ENCODE measurements around the gene SH3BP4.
A peak's percentile ranks its signal among the peaks of the same experiment; 100 is the strongest.

The SH3BP4 gene

DNA sequence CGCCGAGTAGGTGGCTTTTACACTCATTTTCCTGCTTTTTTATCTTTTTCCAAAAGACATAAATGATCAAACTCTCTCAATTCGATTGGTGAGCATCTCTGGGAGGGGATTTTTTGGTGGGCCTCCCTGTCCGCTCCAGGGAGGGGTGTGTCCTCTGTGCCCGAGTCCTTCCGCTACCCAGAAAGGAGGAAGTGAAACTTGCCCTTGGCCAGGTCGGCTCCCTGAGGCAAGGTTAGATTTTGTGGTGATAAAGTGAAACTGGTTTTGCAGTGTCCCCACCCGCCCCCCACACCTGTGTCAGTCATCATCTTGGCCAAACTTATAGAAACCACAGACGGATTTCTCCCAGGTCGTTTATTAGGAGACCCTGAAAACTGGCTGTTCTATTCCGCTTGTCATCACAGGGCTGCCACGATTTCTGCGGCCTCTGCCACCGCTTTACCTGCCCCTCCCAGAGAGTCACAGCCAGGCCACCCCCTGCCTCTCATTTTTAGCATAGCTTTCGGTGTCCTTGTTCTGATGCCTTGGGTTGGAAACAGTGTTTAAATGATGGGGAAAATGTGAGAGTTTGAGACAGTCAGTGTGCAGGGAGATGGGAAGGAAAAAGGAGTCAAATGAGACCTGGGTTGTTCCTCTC is 93.6 kb downstream of the SH3BP4 start:
- Histone ChIP-seq H3K4me3 (ENCODE audit: low read depth in 1 of 5, low read length in 5 of 5) (no peak overlapping the region), H3K4me1 (ENCODE audit: control insufficient read depth in 5 of 5, insufficient read depth in 5 of 5, low read length in 5 of 5) (peaks cover 0 to 11% (median 0%) of the 10 kb centered on the region in 5 donors), H3K36me3 (ENCODE audit: control insufficient read depth in 5 of 5, insufficient read depth in 5 of 5, low read length in 5 of 5) (peaks cover 0 to 56% (median 33%) of the 10 kb centered on the region in 5 donors), H3K27ac (ENCODE audit: low read depth, low read length) (no peak overlapping the region), H3K9ac (ENCODE audit: low read length in 5 of 5) (no peak overlapping the region), H3K9me3 (ENCODE audit: control insufficient read depth in 5 of 5, low read length in 5 of 5) (no peaks in the 10 kb centered on the region), H3K27me3 (ENCODE audit: control insufficient read depth in 5 of 5, insufficient read depth in 4 of 5, low read length in 5 of 5) (no peaks in the 10 kb centered on the region)

DNA sequence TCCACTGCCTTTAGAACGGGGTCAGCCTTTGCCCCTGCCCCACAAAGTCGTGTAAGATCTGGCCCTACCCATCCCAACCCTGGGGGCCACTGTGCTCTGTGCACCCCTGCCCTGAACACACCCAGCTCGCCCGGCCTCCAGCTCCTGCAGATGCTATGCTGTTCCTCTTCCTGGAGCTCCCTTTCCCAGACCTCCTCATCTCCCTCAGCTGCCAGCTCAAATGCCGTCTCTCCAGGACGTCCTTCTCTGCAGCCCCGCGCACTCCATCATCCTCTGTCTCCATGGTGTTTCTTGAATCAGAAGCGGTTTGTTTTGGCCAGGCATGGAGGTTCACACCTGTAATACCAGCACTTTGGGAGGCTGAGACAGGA is 94.1 kb downstream of the SH3BP4 start:
- Histone ChIP-seq H3K27ac (ENCODE audit: low read depth, low read length) (no peak overlapping the region), H3K4me1 (ENCODE audit: control insufficient read depth in 5 of 5, insufficient read depth in 5 of 5, low read length in 5 of 5) (peaks cover 0 to 16% (median 4%) of the 10 kb centered on the region in 5 donors), H3K9me3 (ENCODE audit: control insufficient read depth in 5 of 5, low read length in 5 of 5) (no peaks in the 10 kb centered on the region), H3K4me3 (ENCODE audit: low read depth in 1 of 5, low read length in 5 of 5) (no peak overlapping the region), H3K27me3 (ENCODE audit: control insufficient read depth in 5 of 5, insufficient read depth in 4 of 5, low read length in 5 of 5) (no peaks in the 10 kb centered on the region), H3K9ac (ENCODE audit: low read length in 5 of 5) (no peak overlapping the region), H3K36me3 (ENCODE audit: control insufficient read depth in 5 of 5, insufficient read depth in 5 of 5, low read length in 5 of 5) (peaks cover 0 to 51% (median 28%) of the 10 kb centered on the region in 5 donors)

DNA sequence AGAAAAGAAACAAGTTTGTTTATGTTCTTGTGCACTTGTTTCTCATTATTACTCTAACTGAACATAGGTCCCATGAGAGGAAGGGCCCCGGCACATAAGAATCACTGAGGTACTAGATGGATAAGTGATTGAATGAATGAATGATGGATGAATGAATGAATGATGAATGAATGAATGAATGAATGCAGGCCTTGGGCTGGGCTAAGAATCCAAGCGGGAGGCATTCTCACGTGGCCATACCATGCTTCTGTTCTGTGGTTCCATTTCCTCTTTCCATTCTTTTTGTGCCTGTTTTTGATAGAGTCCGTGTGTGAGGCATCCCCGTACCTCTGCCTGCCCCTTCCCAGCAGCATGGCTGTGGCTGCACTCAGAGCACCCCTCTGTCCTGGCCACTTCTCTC is 94.8 kb downstream of the SH3BP4 start:
- no peak overlapping the region for H3K27ac ChIP-seq (ENCODE audit: low read depth, low read length)
- H3K9ac ChIP-seq (ENCODE audit: low read length in 5 of 5) = no peak overlapping the region
- H3K27me3 ChIP-seq (ENCODE audit: control insufficient read depth in 5 of 5, insufficient read depth in 4 of 5, low read length in 5 of 5) = no peaks in the 10 kb centered on the region
- no peak overlapping the region for H3K4me3 ChIP-seq (ENCODE audit: low read depth in 1 of 5, low read length in 5 of 5)
- H3K4me1 ChIP-seq (ENCODE audit: control insufficient read depth in 5 of 5, insufficient read depth in 5 of 5, low read length in 5 of 5) = peaks cover 6 to 22% (median 10%) of the 10 kb centered on the region in 5 donors
- no peaks in the 10 kb centered on the region for H3K9me3 ChIP-seq (ENCODE audit: control insufficient read depth in 5 of 5, low read length in 5 of 5)
- peaks cover 0 to 44% (median 22%) of the 10 kb centered on the region in 5 donors for H3K36me3 ChIP-seq (ENCODE audit: control insufficient read depth in 5 of 5, insufficient read depth in 5 of 5, low read length in 5 of 5)

DNA sequence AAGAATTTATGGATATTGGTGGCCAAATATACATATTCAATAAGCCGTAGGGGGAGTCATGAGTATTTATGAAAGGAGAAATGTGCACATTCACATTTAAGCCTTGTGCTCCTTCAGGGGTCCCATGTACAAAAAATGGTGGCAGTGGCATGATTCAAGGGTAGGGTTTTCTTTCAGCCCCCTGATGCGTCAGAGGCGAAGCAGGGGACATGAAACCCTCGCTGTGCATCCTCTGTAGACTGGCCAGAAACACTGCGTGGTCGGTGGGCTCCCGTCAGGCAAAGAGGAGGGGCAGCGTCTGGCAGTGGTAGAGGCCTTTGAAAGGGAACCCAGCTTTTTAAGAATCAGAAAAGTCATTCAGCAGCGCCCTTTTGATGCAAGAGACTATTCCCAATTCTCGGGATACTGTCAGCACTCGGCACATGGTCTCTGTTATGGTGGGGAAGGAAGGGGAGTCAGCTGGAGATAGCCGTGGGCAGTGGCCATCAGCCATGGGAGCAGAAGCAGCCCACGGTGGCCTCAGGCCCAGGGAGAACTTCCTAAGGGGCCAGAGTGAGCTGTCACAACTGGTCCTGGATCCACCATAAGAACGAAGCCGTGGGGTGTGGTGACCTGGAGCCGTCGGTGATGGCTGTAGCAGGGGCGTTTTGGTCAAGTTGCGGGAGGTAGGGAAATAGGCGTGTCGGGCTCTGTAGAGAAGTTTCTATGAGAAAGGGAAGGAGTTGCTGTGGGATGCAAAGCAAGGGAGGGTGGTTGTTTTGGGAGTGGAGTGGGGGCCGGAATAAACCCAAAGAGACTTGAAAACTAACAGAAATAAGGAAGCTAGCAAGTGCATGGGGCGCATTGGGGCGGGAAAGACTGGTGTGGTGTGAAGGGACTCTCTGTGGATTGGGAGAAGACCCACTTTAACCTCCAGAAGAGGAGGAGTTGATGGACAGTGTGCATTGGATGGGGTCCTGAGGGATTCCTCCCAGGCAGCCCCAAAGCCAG is 95.6 kb downstream of the SH3BP4 start:
- peaks cover 6 to 27% (median 13%) of the 10 kb centered on the region in 5 donors for H3K4me1 ChIP-seq (ENCODE audit: control insufficient read depth in 5 of 5, insufficient read depth in 5 of 5, low read length in 5 of 5)
- H3K27me3 ChIP-seq (ENCODE audit: control insufficient read depth in 5 of 5, insufficient read depth in 4 of 5, low read length in 5 of 5) = no peaks in the 10 kb centered on the region
- H3K27ac ChIP-seq (ENCODE audit: low read depth, low read length) = no peak overlapping the region
- H3K4me3 ChIP-seq (ENCODE audit: low read depth in 1 of 5, low read length in 5 of 5) = no peak overlapping the region
- peaks cover 0 to 38% (median 14%) of the 10 kb centered on the region in 5 donors for H3K36me3 ChIP-seq (ENCODE audit: control insufficient read depth in 5 of 5, insufficient read depth in 5 of 5, low read length in 5 of 5)
- no peaks in the 10 kb centered on the region for H3K9me3 ChIP-seq (ENCODE audit: control insufficient read depth in 5 of 5, low read length in 5 of 5)
- no peak overlapping the region for H3K9ac ChIP-seq (ENCODE audit: low read length in 5 of 5)

DNA sequence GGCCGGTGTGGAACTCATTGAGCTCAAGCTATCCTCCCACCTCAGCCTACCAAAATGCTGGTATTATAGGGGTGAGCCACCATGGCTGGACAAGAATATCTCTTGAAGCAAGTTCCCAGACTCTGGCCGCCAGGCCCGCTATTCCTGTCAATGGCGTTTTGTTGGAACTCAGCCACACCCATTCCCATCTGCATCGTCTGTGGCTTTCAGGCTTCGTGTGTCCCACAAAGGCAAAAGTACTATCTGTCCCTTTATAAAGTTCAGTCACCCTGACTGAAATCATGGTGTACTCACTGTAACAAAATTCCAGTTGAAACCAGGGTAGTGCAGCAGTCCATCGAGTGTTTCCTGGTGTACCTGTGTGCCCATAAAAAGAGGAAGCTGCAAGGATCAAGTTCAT is 96.7 kb downstream of the SH3BP4 start:
- Histone ChIP-seq H3K4me3 (ENCODE audit: low read depth in 1 of 5, low read length in 5 of 5) (no peak overlapping the region), H3K9me3 (ENCODE audit: control insufficient read depth in 5 of 5, low read length in 5 of 5) (no peaks in the 10 kb centered on the region), H3K36me3 (ENCODE audit: control insufficient read depth in 5 of 5, insufficient read depth in 5 of 5, low read length in 5 of 5) (peaks cover 0 to 41% (median 15%) of the 10 kb centered on the region in 5 donors), H3K27me3 (ENCODE audit: control insufficient read depth in 5 of 5, insufficient read depth in 4 of 5, low read length in 5 of 5) (no peaks in the 10 kb centered on the region), H3K27ac (ENCODE audit: low read depth, low read length) (no peak overlapping the region), H3K4me1 (ENCODE audit: control insufficient read depth in 5 of 5, insufficient read depth in 5 of 5, low read length in 5 of 5) (peaks cover 6 to 26% (median 13%) of the 10 kb centered on the region in 5 donors), H3K9ac (ENCODE audit: low read length in 5 of 5) (no peak overlapping the region)

DNA sequence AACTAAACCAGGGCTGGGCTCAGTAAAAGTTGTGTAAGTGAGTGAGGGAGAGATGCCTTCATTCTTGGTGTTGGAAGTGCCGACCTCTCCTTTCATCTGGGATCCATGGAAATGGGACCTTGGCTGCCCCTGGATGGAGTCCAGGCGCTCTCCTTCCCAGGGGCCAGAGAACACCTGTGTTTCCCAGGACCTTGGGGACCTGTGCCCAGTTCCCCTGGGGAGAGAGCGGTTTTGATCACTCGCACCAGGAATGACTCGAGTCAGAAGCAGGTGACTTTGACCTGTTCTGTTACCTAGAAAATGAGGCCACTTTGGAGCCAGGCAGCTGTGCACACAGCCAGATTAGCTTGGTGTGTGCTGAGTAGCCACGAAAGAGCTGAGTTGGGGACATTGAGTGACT is 97.3 kb downstream of the SH3BP4 start:
- Histone ChIP-seq H3K4me3 (ENCODE audit: low read depth in 1 of 5, low read length in 5 of 5) (no peak overlapping the region), H3K9ac (ENCODE audit: low read length in 5 of 5) (no peak overlapping the region), H3K27me3 (ENCODE audit: control insufficient read depth in 5 of 5, insufficient read depth in 4 of 5, low read length in 5 of 5) (no peaks in the 10 kb centered on the region), H3K27ac (ENCODE audit: low read depth, low read length) (no peak overlapping the region), H3K4me1 (ENCODE audit: control insufficient read depth in 5 of 5, insufficient read depth in 5 of 5, low read length in 5 of 5) (peaks cover 6 to 22% (median 13%) of the 10 kb centered on the region in 5 donors), H3K36me3 (ENCODE audit: control insufficient read depth in 5 of 5, insufficient read depth in 5 of 5, low read length in 5 of 5) (peaks cover 0 to 42% (median 20%) of the 10 kb centered on the region in 5 donors), H3K9me3 (ENCODE audit: control insufficient read depth in 5 of 5, low read length in 5 of 5) (no peaks in the 10 kb centered on the region)

DNA sequence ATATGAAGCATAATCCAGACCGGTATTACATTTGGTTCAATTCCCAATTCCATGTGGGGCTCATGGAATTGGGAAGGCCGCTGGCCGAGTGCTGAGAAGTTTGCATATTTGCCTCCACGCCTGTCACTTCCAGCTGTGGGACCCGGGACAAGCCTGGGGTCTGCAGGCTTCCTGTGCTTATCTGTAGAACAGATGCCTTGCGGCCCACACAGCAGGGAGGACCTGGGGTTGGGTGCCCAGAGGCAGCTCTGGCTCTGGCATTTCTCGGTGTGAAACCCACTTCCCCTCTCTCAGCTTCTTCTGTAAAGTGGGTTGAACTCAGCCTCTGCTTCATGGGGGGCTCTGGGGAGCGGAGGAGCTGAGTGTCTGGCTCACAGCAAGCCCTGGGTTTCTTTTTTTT is 97.9 kb downstream of the SH3BP4 start:
- H3K9ac ChIP-seq (ENCODE audit: low read length in 5 of 5) = no peak overlapping the region

DNA sequence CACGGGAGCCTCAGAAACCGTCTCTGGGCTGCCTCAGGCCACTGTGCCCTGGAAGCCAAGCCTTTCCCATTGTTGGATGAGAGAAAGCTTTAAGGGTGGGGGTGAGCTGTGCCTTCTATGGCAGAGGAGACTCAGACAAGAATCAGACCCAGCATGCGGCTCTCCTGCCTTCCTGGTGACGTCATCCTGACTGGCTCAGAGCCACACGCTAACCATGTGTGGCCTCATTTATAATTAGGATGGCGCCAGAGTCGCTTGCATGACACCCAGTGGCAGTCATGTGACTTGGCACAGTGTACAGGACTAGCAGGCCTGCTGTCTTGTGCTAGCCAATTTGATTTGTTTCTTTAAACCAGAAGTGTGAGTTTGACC is 99.1 kb downstream of the SH3BP4 start:
- no peak overlapping the region for H3K9ac ChIP-seq (ENCODE audit: low read length in 5 of 5)
- peak overlapping the region in 3 of 5 donors; percentile 10 to 22 (median 17) for H3K4me3 ChIP-seq (ENCODE audit: low read depth in 1 of 5, low read length in 5 of 5)
- no peak overlapping the region for H3K27ac ChIP-seq (ENCODE audit: low read depth, low read length)
- H3K4me1 ChIP-seq (ENCODE audit: control insufficient read depth in 5 of 5, insufficient read depth in 5 of 5, low read length in 5 of 5) = peaks cover 6 to 18% (median 13%) of the 10 kb centered on the region in 5 donors
- H3K27me3 ChIP-seq (ENCODE audit: control insufficient read depth in 5 of 5, insufficient read depth in 4 of 5, low read length in 5 of 5) = no peaks in the 10 kb centered on the region
- peaks cover 0 to 40% (median 28%) of the 10 kb centered on the region in 5 donors for H3K36me3 ChIP-seq (ENCODE audit: control insufficient read depth in 5 of 5, insufficient read depth in 5 of 5, low read length in 5 of 5)
- H3K9me3 ChIP-seq (ENCODE audit: control insufficient read depth in 5 of 5, low read length in 5 of 5) = no peaks in the 10 kb centered on the region

More for the DNA sequence above, 97.9 kb downstream of the SH3BP4 start:
- Histone ChIP-seq H3K27me3 (ENCODE audit: control insufficient read depth in 5 of 5, insufficient read depth in 4 of 5, low read length in 5 of 5) (no peaks in the 10 kb centered on the region), H3K27ac (ENCODE audit: low read depth, low read length) (no peak overlapping the region), H3K9me3 (ENCODE audit: control insufficient read depth in 5 of 5, low read length in 5 of 5) (no peaks in the 10 kb centered on the region), H3K4me1 (ENCODE audit: control insufficient read depth in 5 of 5, insufficient read depth in 5 of 5, low read length in 5 of 5) (peaks cover 6 to 21% (median 13%) of the 10 kb centered on the region in 5 donors), H3K36me3 (ENCODE audit: control insufficient read depth in 5 of 5, insufficient read depth in 5 of 5, low read length in 5 of 5) (peaks cover 0 to 43% (median 24%) of the 10 kb centered on the region in 5 donors), H3K4me3 (ENCODE audit: low read depth in 1 of 5, low read length in 5 of 5) (no peak overlapping the region)

DNA sequence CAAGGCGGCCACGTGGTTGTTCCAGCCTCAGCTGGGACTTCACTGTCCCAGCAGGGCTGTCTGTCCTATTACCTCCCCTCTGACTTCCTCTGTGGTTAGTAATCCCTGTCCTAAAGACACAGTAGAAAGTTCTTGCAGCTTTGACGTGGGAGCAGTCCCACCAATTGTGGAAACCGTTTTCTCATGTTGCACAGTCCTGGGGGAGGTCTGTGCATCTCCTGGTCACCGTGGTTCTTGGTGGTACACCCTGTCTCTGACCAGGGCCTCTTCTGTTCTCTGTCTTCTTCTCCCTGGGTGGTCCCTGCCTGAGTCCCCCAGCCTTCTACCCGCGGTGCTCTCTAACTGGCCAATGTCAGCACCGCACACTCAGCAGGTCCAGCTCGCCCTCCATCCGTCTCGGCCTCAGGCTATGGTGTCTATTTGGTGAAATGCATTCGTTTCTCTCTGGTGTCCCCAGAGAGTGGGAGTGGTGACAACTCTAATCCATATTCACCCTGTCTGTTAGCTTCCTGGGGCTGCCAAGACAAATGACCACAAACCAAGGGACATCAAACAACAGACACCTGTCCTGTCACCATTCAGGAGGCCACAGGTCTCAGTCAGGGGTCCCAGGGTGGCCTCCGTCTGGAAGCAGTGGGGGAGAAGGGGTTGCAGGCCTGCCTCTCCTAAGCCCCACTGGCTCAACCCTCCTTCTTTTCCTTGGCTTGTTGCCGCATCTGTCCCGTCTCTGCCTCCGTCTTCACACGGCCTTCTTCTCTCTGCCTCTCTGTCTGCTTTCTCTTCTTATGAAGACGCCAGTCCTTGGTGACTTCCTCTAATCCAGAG is 99.8 kb downstream of the SH3BP4 start:
- no peaks in the 10 kb centered on the region for H3K27me3 ChIP-seq (ENCODE audit: control insufficient read depth in 5 of 5, insufficient read depth in 4 of 5, low read length in 5 of 5)
- no peaks in the 10 kb centered on the region for H3K9me3 ChIP-seq (ENCODE audit: control insufficient read depth in 5 of 5, low read length in 5 of 5)
- H3K4me1 ChIP-seq (ENCODE audit: control insufficient read depth in 5 of 5, insufficient read depth in 5 of 5, low read length in 5 of 5) = peaks cover 6 to 18% (median 13%) of the 10 kb centered on the region in 5 donors
- H3K9ac ChIP-seq (ENCODE audit: low read length in 5 of 5) = peak overlapping the region in 1 of 5 donors; percentile 6
- H3K4me3 ChIP-seq (ENCODE audit: low read depth in 1 of 5, low read length in 5 of 5) = peak overlapping the region in 2 of 5 donors; percentile 17 to 22
- peaks cover 0 to 40% (median 27%) of the 10 kb centered on the region in 5 donors for H3K36me3 ChIP-seq (ENCODE audit: control insufficient read depth in 5 of 5, insufficient read depth in 5 of 5, low read length in 5 of 5)
- H3K27ac ChIP-seq (ENCODE audit: low read depth, low read length) = peak overlapping the region; percentile 30
